NCI-H460 (cell line): ENCODE results near the gene ADAMTS17. TPM values are rescaled to one million over a fixed set of nuclear protein-coding genes. Genes with fewer than 3 reads are reported as not detected.
"Not testable (repeated sequence)": the region's sequence is repeated elsewhere in the genome, so short reads cannot be mapped to it uniquely, and the experiment has no call there.

Experiments
- DNase-seq: peaks from one replicate; pipeline ENCODE4 v3.0.0-alpha.2; 2016; ENCODE audit warnings: low read depth; ENCODE audit errors: extremely low read depth
- total RNA-seq: library from RNA; depleted of rRNA; stranded (reverse); fragments of >200 nt; shearing (Covaris generic); gene quantifications from 2 replicates; pipeline ENCODE4 v1.2.3, GENCODE V29; 2014

The ADAMTS17 gene
- total RNA-seq, 1 experiment from 2014 or later: 0.15 TPM

DNA sequence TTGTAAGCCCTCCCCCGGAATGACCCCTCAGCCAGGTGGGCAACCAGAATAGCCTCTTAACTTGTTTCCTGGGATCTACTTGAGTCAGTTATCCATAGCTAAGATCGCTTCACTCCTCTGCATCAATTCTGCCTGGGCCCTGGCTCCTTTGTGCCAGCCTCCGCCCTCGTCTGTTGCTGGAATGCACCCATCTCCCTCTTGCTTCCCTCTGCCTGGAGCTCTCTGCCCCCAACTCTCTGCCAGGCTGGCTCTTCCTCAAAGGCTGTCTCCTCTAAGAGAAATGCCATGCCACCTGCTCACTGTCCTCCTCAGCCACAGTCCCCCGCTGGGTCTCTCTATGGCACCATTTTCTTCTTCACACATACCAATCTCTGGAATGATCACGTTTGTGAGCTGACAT lies 240.8 kb downstream of the ADAMTS17 start:
- DNase-seq: no peak

DNA sequence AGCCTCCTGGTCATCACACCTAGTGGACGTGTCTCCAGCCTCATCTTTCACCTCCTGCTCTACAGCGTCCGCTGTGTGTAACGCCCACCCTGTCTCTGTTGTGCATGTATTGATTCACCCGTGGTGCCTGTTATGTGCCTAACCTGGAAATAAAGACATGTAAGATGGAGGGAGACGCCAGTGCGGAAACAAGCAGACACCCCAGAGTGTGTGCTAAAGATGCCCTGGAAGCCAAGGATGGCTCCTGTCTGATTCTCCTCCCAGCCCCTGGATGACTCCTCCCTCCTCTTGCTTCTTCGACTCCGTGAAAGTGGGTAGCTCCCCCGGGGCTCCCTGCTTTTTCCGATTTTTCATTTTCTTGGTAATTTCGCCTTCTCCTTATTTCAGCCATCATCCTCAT lies 241.8 kb downstream of the ADAMTS17 start:
- no peak for DNase-seq

DNA sequence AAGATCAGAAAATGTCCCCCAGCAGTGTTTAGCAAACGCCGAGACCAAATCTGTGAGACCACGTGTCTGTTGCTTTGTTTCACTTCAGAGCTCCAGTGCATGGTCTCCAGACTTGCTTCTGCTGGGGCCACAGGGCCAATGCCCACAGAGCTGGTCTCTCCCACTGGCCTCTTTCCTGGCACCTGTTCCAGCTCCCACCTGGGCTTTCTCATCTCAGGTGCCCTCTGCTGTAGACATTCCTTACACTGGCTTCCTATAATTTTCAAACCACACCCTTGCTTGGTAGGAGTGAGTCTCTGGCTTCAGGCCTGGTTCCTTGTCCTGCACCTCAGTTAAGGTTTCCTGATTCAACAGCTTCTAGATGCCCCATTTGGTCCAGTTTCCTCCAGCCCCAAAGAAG lies 243.1 kb downstream of the ADAMTS17 start:
- DNase-seq: no peak

DNA sequence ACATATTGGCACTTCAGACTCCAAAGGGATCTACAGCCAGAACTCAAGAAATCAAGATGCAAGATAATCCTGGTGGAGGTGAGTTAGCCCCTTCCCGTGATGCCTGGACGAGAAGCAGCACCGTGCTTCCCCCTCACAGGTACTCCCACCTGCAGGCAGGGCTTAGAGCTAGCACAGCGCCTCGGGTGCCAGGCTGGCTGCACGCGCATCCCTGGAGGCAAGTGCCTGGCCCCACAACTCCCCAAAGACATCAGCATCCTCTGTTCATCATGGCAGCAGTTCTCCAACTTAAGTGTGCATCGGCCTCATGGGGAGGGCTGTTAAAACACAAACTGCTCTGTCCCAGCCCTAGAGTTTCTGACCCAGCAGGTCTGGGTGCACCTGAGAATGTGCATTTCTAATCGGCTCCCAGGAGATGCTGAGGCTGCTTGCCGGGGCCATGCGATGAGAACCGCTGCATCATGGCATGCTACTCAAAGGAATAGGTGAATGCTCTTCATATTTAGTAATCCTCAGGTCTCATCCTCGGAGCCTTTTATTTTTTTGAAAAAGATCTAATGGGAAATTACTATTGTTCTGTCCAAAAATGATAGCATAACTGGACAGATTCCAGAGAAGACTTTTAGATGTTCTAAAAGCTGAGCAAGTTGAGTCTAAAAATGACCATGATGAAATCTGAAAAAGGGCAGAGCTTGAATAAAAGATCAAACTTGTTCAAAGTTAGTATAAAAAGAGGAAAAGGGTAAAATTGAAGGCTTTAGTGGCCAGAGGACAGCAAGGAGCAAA lies 244.2 kb downstream of the ADAMTS17 start:
- no peak for DNase-seq

DNA sequence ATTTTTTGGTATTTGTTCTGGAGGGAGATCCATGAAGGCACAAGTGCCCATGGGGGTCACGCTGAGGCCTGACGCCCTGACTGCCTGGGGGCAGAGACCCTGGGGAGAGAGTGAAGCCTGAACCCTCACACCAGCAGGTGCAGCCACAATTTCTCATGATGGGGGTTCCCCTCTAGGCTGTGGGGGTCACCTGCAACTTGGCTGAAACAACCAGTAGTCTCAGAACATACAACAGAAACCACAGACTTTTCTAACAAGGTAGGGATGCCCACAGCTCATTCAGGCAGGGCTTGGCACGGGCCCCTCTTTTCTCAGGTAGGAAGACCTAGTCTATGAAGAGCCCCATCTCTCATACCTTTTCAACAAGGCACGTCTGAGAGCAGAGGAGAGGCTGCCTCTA lies 245.1 kb downstream of the ADAMTS17 start:
- DNase-seq: no peak

DNA sequence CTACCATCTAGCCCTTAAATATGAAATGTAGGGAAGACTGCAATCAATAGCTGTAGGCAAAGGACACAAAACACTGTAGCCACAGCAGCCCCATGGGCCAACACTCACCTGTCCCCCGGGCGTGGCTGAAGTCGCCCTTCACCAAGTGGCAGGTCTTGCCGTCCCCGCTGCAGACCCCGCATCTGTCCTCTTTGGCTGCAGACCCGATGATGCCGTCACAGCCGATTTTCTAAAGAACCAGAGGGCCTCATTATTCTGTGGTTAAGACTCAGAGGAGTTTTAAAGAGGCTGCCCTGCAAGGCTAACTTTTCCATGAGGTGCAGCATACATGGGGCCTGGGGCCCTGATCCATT lies 245.6 kb downstream of the ADAMTS17 start:
- DNase-seq: no peak

DNA sequence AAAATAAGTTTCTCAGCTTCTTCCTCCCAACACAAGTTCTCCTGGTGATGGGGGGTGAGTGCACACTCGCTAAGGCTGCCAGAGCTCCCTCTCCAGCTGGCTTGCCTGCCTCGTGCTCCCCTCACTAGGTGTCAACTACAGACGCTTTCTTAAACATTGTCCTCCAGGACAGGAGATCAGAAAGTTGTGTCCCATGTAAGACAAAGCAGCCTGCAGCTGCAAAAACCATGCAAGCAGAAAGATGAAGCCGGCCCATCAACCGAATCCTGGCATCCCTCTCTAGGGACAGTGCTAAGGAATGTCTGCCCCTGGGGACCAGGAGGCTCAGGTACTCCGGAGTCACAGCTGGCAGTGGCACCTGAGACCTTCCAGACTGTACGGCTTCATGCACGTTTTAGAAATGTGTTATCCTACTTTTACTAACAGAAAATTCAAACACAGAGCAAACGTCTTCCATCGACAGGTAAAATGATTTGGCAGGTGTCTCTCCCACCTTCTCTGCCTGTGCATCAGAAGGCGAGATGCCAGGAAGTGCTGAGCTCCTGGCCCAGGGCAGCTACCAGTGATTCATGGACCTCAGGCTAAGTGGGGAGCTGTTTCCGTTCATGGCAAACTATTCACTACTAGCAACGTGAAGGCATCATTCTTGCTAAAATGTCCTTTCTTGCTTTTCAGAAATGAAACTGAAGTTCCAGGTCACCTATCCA lies 246.1 kb downstream of the ADAMTS17 start:
- DNase-seq: no peak

DNA sequence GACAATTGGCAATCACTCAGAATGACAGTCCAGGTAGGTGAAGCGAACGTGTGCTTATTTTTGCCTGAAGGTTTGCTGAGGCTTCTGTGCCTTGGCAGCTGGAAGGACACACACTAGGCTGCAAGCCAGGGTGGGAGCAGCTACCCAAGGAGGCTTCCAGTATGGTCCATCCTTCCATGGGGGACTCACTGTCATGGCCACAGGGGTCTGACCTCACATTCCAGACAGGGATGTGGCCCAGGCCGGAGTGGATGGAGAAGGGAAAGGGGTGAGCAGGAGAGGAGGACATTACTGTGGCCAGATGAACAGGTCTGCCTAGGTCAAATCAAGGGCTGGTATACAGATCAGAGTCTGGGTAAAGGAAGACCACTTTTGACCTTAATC lies 247.7 kb downstream of the ADAMTS17 start:
- DNase-seq: no peak

DNA sequence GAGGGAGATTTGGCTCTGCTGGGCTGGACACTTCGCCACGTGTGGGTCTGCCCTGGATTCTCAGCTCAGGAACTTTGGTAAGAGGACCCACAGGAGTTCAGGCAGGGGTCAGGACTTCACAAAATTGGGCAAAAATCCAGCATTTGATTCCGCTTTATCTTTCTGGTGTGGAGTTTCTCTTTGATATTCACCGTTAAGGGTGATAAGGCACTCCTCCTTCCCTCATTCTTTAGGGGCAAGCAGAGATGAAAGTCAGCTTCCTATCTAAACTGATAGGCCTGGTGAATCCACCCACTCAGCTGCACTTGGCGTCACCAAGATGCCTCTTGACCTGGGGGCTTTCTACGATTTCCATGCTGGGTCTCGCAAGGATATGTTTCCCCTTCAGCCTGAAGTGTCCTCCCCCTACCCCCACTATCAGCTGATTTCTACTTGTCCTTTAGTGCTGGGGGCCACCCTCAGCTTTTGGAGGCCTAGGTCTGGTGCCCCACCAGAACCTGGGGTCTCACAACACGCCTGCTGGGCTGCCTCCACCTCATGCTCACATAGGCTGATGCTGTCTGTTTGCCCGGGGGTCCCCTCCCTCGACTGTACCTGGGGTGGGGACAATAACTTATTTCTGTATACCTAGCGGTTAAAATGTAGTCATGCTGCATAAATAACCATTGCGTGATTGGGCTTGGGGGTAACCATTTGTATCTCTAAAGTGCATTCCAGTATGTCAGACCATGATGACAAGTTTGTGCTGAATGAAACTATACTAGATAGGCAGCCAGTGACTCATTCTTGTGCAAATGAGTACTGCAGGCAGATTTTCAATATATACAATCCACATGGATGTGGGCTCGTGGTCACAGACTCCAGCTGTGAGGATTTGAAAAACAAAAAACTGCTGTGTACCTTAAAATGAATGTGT lies 248.3 kb downstream of the ADAMTS17 start:
- no peak for DNase-seq

DNA sequence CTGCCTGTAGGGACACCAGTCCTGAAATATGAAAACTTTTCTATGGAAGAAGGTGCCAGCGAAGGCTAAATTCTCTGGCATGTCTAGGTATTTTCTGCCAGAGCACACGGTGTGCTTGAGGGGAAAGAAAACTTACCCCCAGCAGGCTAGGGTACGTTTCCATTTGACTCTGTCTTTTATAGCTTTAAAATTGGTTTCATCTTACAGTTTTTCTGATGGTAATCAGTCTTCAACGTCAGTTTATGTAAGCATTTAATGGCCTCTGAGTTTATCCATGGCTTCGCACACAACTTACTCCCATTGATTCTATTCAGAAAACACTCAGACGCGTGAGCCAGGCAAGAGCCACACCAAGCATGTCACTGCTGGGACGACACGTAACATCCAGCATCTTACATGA lies 249.7 kb downstream of the ADAMTS17 start:
- DNase-seq: no peak

DNA sequence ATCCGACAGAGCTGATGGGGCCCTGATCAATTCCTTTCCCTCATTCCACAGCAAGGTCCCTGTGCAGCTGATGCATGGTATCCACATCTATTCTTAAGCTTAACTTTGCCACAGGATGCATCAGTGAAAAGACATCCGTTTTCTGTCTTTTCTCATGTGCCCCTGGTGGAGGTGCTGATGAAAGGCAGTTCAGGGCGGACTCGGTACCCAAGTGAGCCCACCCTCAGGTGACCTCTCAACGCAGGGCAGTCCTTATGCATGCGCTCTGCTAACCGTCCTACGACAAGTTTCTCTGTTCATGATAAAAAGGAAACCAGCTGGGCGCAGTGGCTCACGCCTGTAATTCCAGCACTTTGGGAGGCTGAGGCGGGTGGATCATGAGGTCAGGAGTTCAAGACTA lies 251.4 kb downstream of the ADAMTS17 start:
- DNase-seq: no peak

DNA sequence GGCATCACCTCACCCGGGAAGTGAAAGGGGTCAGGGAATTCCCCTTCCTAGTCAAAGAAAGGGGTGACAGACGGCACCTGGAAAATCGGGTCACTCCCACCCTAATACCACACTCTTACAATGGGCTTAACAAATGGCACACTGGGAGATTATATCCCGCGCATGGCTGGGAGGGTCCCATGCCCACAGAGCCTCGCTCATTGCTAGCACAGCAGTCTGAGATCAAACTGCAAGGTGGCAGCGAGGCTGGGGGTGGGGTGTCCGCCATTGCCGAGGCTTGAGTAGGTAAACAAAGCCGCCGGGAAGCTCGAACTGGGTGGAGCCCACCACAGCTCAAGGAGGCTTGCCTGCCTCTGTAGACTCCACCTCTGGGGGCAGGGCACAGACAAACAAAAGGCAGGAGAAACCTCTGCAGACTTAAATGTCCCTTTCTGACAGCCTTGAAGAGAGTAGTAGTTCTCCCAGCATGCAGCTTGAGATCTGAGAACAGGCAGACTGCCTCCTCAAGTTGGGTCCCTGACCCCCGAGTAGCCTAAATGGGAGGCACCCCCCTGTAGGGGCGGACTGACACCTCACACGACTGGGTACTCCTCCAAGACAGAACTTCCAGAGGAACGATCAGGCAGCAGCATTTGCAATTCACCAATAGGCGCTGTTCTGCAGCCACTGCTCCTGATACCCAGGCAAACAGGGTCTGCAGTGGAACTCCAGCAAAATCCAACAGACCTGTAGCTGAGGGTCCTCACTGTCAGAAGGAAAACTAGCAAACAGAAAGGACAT lies 257.5 kb downstream of the ADAMTS17 start:
- DNase-seq: not testable (repeated sequence)

DNA sequence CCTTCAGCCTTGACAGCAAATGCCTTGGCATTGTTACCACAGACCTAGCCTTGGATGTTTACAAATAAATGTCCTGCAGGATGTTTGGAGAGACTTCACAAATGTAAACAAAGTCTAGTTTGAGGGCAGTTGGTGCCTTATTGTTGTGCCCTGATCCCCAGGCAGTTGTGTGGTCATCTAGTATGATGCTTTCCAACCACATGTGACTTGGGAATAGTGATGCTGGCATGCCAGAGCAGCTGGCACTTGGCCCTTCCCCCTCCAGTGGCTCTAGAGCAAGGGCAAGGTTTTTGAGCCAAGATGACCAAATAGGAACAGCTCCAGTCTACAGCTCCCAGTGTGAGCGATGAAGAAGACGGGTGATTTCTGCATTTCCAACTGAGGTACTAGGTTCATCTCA lies 258.2 kb downstream of the ADAMTS17 start:
- DNase-seq: no peak

DNA sequence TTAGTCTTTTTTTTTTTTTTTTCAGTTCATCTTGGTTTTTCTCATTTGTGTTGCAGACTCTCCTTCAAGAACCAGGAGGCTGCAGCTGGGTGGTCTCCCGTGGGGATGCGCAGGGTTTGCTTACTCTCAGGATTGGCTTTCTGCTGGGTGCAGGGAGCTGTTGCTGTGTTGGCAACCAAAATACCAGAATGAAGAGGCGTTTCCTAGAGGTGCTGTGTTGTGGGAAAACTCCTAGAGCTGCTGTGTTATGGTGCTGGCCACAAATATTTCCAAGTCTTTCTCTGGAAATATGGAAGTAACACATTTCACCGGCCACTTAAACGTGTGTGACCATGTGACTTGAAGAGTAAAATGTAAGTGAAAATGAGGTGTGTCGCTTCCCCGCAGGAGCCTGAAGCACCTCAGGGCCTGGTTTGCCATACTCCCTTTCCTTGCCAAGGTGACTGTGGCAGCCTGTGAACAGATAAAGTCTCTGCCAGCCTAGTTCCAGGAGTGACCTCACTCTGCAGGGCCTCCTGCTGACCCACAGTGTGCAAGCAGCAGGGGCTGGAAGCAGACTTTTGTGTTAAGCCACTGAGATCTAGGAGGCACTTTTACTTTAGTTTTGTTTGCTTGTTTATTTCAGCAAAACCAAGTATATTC lies 258.9 kb downstream of the ADAMTS17 start:
- no peak for DNase-seq

DNA sequence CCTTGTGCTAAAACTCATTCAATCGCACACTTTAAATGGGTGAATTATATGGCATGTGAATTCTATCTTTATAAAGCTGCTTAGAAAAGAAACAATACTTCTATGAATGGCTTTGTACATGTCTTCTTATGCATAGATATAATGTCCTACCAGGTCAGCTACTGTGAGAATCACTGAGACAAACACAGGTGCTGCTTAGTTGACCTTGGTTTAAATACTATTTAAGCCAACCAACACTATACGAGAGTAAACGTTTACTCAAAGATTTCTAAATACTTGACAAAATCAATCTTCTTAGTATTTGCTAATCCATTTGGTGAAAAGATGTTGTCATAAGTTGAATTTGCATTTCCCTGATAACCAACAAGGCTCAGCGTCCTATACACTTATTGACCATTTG lies 260.3 kb downstream of the ADAMTS17 start:
- no peak for DNase-seq

DNA sequence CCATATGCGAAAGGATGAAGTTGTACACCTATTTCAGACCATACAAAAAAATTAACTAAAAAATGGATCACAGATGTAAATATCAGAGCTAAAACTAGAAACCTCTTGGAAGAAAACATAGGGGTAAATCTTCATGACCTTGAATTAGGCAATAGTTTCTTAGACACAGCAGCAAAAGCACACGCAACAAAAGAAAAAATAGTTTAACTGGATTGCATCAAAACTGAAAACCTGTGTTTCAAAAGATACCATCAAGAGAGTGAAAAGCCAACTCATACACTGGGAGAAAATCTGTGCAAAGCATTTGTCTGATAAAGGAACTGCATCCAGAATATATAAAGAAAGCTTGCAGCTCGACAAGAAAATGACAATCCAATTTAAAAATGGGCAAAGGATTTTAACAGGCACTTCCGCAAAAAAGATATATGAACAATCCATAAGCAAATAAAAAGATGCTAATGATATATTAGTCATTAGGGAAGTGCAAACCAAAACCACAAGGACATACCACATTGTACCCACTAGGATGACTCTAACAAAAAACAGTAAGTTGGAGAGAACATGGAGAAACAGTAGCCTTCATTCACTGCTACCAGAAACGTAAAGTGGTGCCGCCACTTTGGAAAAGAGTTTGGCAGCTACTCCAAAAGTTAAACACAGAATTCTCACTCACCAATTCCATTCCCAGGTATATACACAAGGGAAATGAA lies 263.1 kb downstream of the ADAMTS17 start:
- no peak for DNase-seq

DNA sequence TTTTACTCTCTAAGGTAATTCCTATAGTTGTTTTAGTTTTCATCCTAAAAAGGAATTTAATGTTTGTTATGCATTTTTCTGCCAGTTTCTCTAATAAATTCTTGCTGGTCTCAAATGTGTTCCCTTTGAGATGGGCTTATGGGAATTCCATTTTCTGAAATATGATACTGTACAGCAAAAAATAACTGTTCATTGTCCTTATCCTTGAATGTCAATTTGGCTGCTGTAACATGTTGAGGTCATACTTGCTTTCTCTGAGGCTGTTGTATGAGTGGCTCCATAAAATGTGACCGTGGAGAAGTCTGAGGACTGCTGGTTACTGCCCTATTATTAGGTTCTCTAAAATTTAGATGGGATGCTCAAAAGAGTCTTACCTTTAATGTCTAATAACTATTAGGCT lies 266.5 kb downstream of the ADAMTS17 start:
- no peak for DNase-seq

DNA sequence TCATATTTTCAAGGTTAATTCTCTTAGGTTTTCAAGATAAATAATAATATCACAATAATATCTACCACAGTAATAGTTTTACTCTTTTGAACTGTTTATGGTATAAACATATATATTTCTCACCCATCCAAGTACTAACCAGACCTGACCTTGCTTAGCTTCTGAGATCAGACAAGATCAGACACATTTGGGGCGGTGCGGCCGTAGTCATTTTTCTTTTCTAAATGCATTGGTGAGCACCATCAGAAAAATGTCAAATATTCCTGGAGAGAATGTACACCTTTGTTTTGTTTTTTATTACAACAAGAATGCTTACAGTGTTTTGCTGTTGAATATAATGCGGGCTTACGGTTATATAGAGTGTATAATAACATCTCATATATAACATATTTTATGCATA lies 267.8 kb downstream of the ADAMTS17 start:
- no peak for DNase-seq

DNA sequence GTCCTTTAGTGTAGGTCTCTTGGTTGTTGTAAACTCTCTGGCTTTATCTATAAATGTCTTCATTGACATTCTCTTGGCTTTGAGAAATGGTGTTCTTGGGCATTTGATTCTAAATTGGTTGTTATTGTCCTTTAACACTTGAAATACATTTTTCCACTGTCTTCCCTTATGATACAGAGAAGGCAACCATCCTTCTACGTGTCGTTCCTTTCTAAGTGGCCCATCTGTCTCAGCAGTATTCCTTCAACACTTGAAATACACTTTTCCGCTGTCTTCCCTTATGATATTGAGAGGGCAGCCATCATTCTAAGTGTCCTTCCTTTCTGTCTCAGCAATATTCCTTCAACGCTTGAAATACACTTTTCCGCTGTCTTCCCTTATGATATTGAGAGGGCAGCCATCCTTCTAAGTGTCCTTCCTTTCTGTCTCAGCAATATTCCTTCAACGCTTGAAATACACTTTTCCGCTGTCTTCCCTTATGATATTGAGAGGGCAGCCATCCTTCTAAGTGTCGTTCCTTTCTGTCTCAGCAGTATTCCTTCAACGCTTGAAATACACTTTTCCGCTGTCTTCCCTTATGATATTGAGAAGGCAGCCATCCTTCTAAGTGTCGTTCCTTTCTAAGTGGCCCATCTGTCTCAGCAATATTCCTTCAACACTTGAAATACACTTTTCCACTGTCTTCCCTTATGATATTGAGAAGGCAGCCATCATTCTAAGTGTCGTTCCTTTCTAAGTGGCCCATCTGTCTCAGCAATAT lies 275.1 kb downstream of the ADAMTS17 start:
- DNase-seq: not testable (repeated sequence)
